GM12878 (cell line): ENCODE results near the gene IL20RB. TPM values are rescaled to one million over a fixed set of nuclear protein-coding genes. Genes with fewer than 3 reads are reported as not detected.

Experiments used
- ATAC-seq: fragments of 200-7000 bp; cut with Tn5 transposase; 3 replicates; pipeline ENCODE4 v1.9.1; 2020; ENCODE audit warnings: mild to moderate bottlenecking, moderate library complexity
- BruUV-seq: library from RNA; stranded (reverse); fragments of 400-500 nt; replicated peaks from 2 replicates; lab custom pipeline; 2021; lab: Mats Ljungman, UMichigan
- CTCF ChIA-PET: fragments of 300-600 bp; sonication (Branson Sonifier 250); formaldehyde crosslinking; extraction: SDS; loops from one replicate; lab custom pipeline; 2021; ENCODE audit warnings: inconsistent platforms; lab: Yijun Ruan, JAX
- POLR2A ChIA-PET: fragments of 350-600 bp; formaldehyde crosslinking; extraction: SDS; loops from one replicate; lab custom pipeline; 2021; ENCODE audit warnings: inconsistent platforms; lab: Charles Lee
- RAD21 ChIA-PET: fragments of 300-600 bp; sonication (Branson Sonifier 250); formaldehyde crosslinking; loops from one replicate; lab custom pipeline; 2023; ENCODE audit warnings: antibody characterized with exemption; ENCODE audit not compliant: unreplicated experiment; lab: Charles Lee
- SMC1A ChIA-PET: fragments of 300-600 bp; sonication (Branson Sonifier 250); formaldehyde crosslinking; loops from one replicate; lab custom pipeline; 2023; ENCODE audit not compliant: unreplicated experiment, uncharacterized antibody; lab: Charles Lee
- DNase-seq: peaks from one replicate; pipeline ENCODE4 v3.0.0-alpha.2; 2011; ENCODE audit warnings: low read depth, low spot score
- FAIRE-seq: peaks from 3 replicates; lab custom pipeline; 2011; peaks lifted over from hg19 to GRCh38; lab: Jason Lieb, UNC
- H2AFZ ChIP-seq: 2 replicates; pipeline ENCODE4 v1.6.0; 2011; ENCODE audit warnings: low read depth, low read length, control low read depth; ENCODE audit not compliant: control insufficient read depth
- H3K27ac ChIP-seq: 2 replicates; pipeline ENCODE4 v1.5.1; 2011; ENCODE audit warnings: control low read depth; ENCODE audit not compliant: control insufficient read depth, insufficient read depth
- H3K27me3 ChIP-seq, 2 experiments: replicated peaks in 1 of 2; 2 replicates each; pipeline versions ENCODE4 v1.6.0 to v1.6.1; 2011; ENCODE audit warnings: low read length in 1 of 2; ENCODE audit not compliant: control insufficient read depth in 2 of 2, insufficient read depth in 2 of 2
- H3K36me3 ChIP-seq, 2 experiments: 2 replicates each; pipeline ENCODE4 v1.5.1; 2011; ENCODE audit warnings: low read length in 1 of 2; ENCODE audit not compliant: control insufficient read depth in 2 of 2, insufficient read depth in 2 of 2
- H3K4me1 ChIP-seq: 2 replicates; pipeline ENCODE4 v1.6.1; 2011; ENCODE audit warnings: mild to moderate bottlenecking, low read length, moderate library complexity, mixed read lengths; ENCODE audit not compliant: control insufficient read depth, insufficient read depth
- H3K4me2 ChIP-seq: 2 replicates; pipeline ENCODE4 v1.6.0; 2011; ENCODE audit warnings: control low read depth; ENCODE audit not compliant: control insufficient read depth, insufficient read depth
- H3K4me3 ChIP-seq: fragments of 200-600 bp; sonication (generic); 2 replicates; pipeline ENCODE4 v1.5.1; 2016
- H3K79me2 ChIP-seq: 2 replicates; pipeline ENCODE4 v1.6.0; 2011; ENCODE audit warnings: low read length; ENCODE audit not compliant: control insufficient read depth, insufficient read depth
- H3K9ac ChIP-seq: 2 replicates; pipeline ENCODE4 v1.8.0; 2011; ENCODE audit warnings: low read length, control low read depth, mixed read lengths; ENCODE audit not compliant: control insufficient read depth, insufficient read depth
- H3K9me3 ChIP-seq: replicated peaks from 3 replicates; pipeline ENCODE4 v1.5.1; 2011; ENCODE audit warnings: mild to moderate bottlenecking, low read length; ENCODE audit not compliant: control insufficient read depth, insufficient read depth
- H4K20me1 ChIP-seq: 2 replicates; pipeline ENCODE4 v1.6.0; 2011; ENCODE audit not compliant: control insufficient read depth, insufficient read depth
- BACH1 ChIP-seq: fragments of 450-650 bp; IDR thresholded peaks from 2 replicates; pipeline ENCODE4 v1.6.1; 2017; ENCODE audit warnings: mild to moderate bottlenecking, borderline replicate concordance
- HCFC1 ChIP-seq: fragments of 150-350 bp; IDR thresholded peaks from 2 replicates; pipeline ENCODE4 v1.6.1; 2014; ENCODE audit warnings: low read length
- JUNB ChIP-seq: IDR thresholded peaks from 2 replicates; pipeline ENCODE4 v1.6.1; 2016; ENCODE audit warnings: antibody characterized with exemption, mild to moderate bottlenecking
- KAT2A ChIP-seq: conservative IDR thresholded peaks from 2 replicates; pipeline ENCODE4 v1.6.1; 2011; ENCODE audit warnings: low read depth, low read length; ENCODE audit not compliant: control insufficient read depth
- NR2C1 ChIP-seq: fragments of 450-650 bp; IDR thresholded peaks from 2 replicates; pipeline ENCODE4 v1.6.1; 2017; ENCODE audit warnings: antibody characterized with exemption, mild to moderate bottlenecking, moderate library complexity
- PAX8 ChIP-seq: fragments of 450-650 bp; IDR thresholded peaks from 2 replicates; pipeline ENCODE4 v1.6.1; 2017; ENCODE audit warnings: mild to moderate bottlenecking, moderate library complexity
- POU2F2 ChIP-seq: IDR thresholded peaks from 3 replicates; pipeline ENCODE4 v1.6.1; 2011; ENCODE audit warnings: low read depth, mild to moderate bottlenecking, low read length, borderline replicate concordance
- RELA ChIP-seq: fragments of 450-650 bp; IDR thresholded peaks from 2 replicates; pipeline ENCODE4 v1.8.0; 2014; ENCODE audit warnings: borderline replicate concordance; ENCODE audit not compliant: partially characterized antibody
- SMARCA5 ChIP-seq: fragments of 450-650 bp; IDR thresholded peaks from 2 replicates; pipeline ENCODE4 v1.6.1; 2017; ENCODE audit warnings: mild to moderate bottlenecking
- WRNIP1 ChIP-seq: IDR thresholded peaks from 2 replicates; pipeline ENCODE4 v1.6.1; 2011; ENCODE audit warnings: low read depth, low read length, improper control_type of control experiment, borderline replicate concordance
- WGBS: methylation state at CpG from one replicate; pipeline ENCODE4 v1.1.6; 2016; ENCODE audit warnings: low lambda C conversion rate; ENCODE audit not compliant: insufficient replicate concordance, insufficient coverage; ENCODE audit errors: missing lambda C conversion rate; 5-methylcytosine and 5-hydroxymethylcytosine counted together
- in situ Hi-C: fragments of 300-500 bp; cut with MboI; formaldehyde crosslinking; loops from 9 replicates; pipeline ENCODE4 v1.14.3; 2018; ENCODE audit warnings: mixed read lengths
- intact Hi-C: fragments of 100-400 bp; cut with micrococcal nuclease; formaldehyde crosslinking; loops from one replicate; pipeline ENCODE4 v1.14.2; 2022; ENCODE audit not compliant: unreplicated experiment
- polyA plus RNA-seq, 11 experiments: library from polyadenylated mRNA; depleted of rRNA in 4 of 11; unstranded in 6 of 11; stranded (reverse) in 5 of 11; fragments of >200 nt; fragmentation: Nextera tagmentation in 4 of 11; fragmentation: Illumina TruSeq in 1 of 11; extraction: Ambion mirVana in 4 of 11; extraction: Trizol in 1 of 11; gene quantifications; 1 replicate in 1 of 11; 2 replicates in 10 of 11; pipeline versions ENCODE4 v1.2.1 to v1.2.3, GENCODE V29; 2011 to 2016; ENCODE audit warnings: inconsistent platforms in 2 of 11, missing spikeins in 2 of 11, low read depth in 1 of 11
- total RNA-seq, 4 experiments: library from RNA; depleted of rRNA in 3 of 4; stranded (reverse); fragments of >200 nt in 3 of 4; fragmentation: Illumina TruSeq in 1 of 4; extraction: Trizol in 1 of 4; gene quantifications; 2 replicates each; pipeline versions ENCODE4 v1.2.1 to v1.2.3, GENCODE V29; 2013 to 2021
- TF ChIP-seq, protein P1 (sequence below): fragments of 450-650 bp; IDR thresholded peaks from 2 replicates; pipeline ENCODE4 v1.6.1; 2018; ENCODE audit warnings: mild to moderate bottlenecking, low read depth, moderate library complexity; ENCODE audit not compliant: partially characterized antibody
- TF ChIP-seq, protein P2 (sequence below): fragments of 450-650 bp; IDR thresholded peaks from 2 replicates; pipeline ENCODE4 v1.6.1; 2017; ENCODE audit warnings: mild to moderate bottlenecking
- TF ChIP-seq, protein P3 (sequence below): fragments of 450-650 bp; IDR thresholded peaks from 2 replicates; pipeline ENCODE4 v1.6.1; 2018; ENCODE audit warnings: borderline replicate concordance, mild to moderate bottlenecking; ENCODE audit not compliant: partially characterized antibody
- TF ChIP-seq, protein P4 (sequence below): fragments of 450-650 bp; formaldehyde crosslinking; IDR thresholded peaks from 2 replicates; pipeline ENCODE4 v1.5.0; 2022; ENCODE audit warnings: mild to moderate bottlenecking, missing genetic modification characterization

IL20RB gene
- total and polyA plus RNA-seq, 10 of the 15 experiments (the other 5 are each of a cell fraction or from before 2014, with no cell fraction given) = 0.21 to 1.1 (median 0.54) TPM

DNA sequence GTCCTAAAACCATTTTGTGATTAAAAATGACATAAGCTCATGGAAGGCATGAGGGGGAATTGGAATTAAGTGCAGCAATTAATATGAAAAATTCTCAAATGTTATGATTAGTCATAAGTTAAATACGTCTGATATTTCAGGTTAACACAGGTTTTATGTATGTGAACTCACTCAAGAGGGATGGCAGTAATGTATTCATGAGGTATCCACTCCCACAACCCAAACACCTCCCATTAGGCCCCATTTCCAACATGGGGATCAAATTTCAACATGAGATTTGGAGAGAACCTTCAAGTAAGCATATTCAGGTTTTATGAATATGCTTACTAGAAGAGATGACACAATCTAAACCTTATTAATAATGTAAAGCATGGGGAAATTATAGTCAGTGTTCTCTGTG, 41.6 kb upstream of the IL20RB start:
- Histone ChIP-seq H3K9me3 (peaks cover 3% of the 10 kb centered on the region), H3K4me3 (no peak overlapping the region), H3K4me2 (no peak overlapping the region), H3K9ac (no peak overlapping the region), H2AFZ (no peak overlapping the region), H3K27ac (no peak overlapping the region), H3K36me3 (peaks cover 0 to 1% of the 10 kb centered on the region in 2 experiments; a peak in 2 of 4 replicates), H3K79me2 (peaks cover 49% of the 10 kb centered on the region), H3K4me1 (peaks cover 2% of the 10 kb centered on the region; the same call in 1 of the 2 replicates), H3K27me3 (no peaks in the 10 kb centered on the region), H4K20me1 (no peaks in the 10 kb centered on the region)
- FAIRE-seq (no peak), ATAC-seq (no peak), DNase-seq (no peak)
- SMC1A ChIA-PET = interaction anchor here (0.8 kb wide), 1 partner anchor 167 kb away, joined by 3 read pairs; no protein-coding TSS in a partner anchor
- intact Hi-C loops (no loop called here), in situ Hi-C loops (no loop called here)
- BruUV-seq = no TSS peak
- RAD21 ChIA-PET = interaction anchor here (2.9 kb wide), 1 partner anchor 54 kb away, joined by 9 read pairs; the partner anchor contains the start of gene NCK1
- POLR2A ChIA-PET = interaction anchor here (0.7 kb wide), 1 partner anchor 57 kb away, joined by 3 read pairs; no protein-coding TSS in a partner anchor
- 100% methylated on average over 1 of the region's 1 CpG for WGBS
- CTCF ChIA-PET = no interaction called here
- TF ChIP-seq HCFC1 (no peak), PAX8 (no peak), SMARCA5 (no peak), RELA (no peak), JUNB (no peak), NR2C1 (no peak), BACH1 (no peak), WRNIP1 (no peak), KAT2A (no peak), POU2F2 (no peak)
- TF ChIP-seq, protein P1, sequence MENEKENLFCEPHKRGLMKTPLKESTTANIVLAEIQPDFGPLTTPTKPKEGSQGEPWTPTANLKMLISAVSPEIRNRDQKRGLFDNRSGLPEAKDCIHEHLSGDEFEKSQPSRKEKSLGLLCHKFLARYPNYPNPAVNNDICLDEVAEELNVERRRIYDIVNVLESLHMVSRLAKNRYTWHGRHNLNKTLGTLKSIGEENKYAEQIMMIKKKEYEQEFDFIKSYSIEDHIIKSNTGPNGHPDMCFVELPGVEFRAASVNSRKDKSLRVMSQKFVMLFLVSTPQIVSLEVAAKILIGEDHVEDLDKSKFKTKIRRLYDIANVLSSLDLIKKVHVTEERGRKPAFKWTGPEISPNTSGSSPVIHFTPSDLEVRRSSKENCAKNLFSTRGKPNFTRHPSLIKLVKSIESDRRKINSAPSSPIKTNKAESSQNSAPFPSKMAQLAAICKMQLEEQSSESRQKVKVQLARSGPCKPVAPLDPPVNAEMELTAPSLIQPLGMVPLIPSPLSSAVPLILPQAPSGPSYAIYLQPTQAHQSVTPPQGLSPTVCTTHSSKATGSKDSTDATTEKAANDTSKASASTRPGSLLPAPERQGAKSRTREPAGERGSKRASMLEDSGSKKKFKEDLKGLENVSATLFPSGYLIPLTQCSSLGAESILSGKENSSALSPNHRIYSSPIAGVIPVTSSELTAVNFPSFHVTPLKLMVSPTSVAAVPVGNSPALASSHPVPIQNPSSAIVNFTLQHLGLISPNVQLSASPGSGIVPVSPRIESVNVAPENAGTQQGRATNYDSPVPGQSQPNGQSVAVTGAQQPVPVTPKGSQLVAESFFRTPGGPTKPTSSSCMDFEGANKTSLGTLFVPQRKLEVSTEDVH = no peak
- TF ChIP-seq, protein P2, sequence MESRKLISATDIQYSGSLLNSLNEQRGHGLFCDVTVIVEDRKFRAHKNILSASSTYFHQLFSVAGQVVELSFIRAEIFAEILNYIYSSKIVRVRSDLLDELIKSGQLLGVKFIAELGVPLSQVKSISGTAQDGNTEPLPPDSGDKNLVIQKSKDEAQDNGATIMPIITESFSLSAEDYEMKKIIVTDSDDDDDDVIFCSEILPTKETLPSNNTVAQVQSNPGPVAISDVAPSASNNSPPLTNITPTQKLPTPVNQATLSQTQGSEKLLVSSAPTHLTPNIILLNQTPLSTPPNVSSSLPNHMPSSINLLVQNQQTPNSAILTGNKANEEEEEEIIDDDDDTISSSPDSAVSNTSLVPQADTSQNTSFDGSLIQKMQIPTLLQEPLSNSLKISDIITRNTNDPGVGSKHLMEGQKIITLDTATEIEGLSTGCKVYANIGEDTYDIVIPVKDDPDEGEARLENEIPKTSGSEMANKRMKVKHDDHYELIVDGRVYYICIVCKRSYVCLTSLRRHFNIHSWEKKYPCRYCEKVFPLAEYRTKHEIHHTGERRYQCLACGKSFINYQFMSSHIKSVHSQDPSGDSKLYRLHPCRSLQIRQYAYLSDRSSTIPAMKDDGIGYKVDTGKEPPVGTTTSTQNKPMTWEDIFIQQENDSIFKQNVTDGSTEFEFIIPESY = no peak
- TF ChIP-seq, protein P3, sequence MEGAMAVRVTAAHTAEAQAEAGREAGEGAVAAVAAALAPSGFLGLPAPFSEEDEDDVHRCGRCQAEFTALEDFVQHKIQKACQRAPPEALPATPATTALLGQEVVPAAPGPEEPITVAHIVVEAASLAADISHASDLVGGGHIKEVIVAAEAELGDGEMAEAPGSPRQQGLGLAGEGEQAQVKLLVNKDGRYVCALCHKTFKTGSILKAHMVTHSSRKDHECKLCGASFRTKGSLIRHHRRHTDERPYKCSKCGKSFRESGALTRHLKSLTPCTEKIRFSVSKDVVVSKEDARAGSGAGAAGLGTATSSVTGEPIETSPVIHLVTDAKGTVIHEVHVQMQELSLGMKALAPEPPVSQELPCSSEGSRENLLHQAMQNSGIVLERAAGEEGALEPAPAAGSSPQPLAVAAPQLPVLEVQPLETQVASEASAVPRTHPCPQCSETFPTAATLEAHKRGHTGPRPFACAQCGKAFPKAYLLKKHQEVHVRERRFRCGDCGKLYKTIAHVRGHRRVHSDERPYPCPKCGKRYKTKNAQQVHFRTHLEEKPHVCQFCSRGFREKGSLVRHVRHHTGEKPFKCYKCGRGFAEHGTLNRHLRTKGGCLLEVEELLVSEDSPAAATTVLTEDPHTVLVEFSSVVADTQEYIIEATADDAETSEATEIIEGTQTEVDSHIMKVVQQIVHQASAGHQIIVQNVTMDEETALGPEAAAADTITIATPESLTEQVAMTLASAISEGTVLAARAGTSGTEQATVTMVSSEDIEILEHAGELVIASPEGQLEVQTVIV = no peak
- TF ChIP-seq, protein P4, sequence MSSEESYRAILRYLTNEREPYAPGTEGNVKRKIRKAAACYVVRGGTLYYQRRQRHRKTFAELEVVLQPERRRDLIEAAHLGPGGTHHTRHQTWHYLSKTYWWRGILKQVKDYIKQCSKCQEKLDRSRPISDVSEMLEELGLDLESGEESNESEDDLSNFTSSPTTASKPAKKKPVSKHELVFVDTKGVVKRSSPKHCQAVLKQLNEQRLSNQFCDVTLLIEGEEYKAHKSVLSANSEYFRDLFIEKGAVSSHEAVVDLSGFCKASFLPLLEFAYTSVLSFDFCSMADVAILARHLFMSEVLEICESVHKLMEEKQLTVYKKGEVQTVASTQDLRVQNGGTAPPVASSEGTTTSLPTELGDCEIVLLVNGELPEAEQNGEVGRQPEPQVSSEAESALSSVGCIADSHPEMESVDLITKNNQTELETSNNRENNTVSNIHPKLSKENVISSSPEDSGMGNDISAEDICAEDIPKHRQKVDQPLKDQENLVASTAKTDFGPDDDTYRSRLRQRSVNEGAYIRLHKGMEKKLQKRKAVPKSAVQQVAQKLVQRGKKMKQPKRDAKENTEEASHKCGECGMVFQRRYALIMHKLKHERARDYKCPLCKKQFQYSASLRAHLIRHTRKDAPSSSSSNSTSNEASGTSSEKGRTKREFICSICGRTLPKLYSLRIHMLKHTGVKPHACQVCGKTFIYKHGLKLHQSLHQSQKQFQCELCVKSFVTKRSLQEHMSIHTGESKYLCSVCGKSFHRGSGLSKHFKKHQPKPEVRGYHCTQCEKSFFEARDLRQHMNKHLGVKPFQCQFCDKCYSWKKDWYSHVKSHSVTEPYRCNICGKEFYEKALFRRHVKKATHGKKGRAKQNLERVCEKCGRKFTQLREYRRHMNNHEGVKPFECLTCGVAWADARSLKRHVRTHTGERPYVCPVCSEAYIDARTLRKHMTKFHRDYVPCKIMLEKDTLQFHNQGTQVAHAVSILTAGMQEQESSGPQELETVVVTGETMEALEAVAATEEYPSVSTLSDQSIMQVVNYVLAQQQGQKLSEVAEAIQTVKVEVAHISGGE (CRISPR knock-in tag) = no peak
